HEK293 (cell line): ENCODE measurements around the gene SREBF1.

Source experiments
- GLI4 ChIP-seq: fragments of 450-650 bp; formaldehyde crosslinking; IDR thresholded peaks from 2 replicates; pipeline ENCODE4 v1.5.1; 2016; ENCODE audit warnings: missing biosample characterization, missing genetic modification characterization
- HOXA7 ChIP-seq: sonication (generic); formaldehyde crosslinking; IDR thresholded peaks from 2 replicates; pipeline ENCODE4 v1.8.1; 2022; ENCODE audit warnings: missing genetic modification reagents, borderline replicate concordance
- HOXC10 ChIP-seq: sonication (generic); formaldehyde crosslinking; IDR thresholded peaks from 2 replicates; pipeline ENCODE4 v1.8.1; 2023; ENCODE audit warnings: mild to moderate bottlenecking, missing genetic modification reagents
- IKZF3 ChIP-seq: fragments of 450-650 bp; IDR thresholded peaks from 2 replicates; pipeline ENCODE4 v1.5.0; 2018; ENCODE audit warnings: missing biosample characterization, mild to moderate bottlenecking, missing genetic modification characterization, moderate library complexity
- OSR2 ChIP-seq: fragments of 450-650 bp; formaldehyde crosslinking; IDR thresholded peaks from 2 replicates; pipeline ENCODE4 v1.5.1; 2016; ENCODE audit warnings: missing biosample characterization, missing genetic modification characterization
- REPIN1 ChIP-seq: fragments of 450-650 bp; formaldehyde crosslinking; IDR thresholded peaks from 2 replicates; pipeline ENCODE4 v1.5.1; 2017; ENCODE audit warnings: missing biosample characterization, missing genetic modification characterization, low read depth
- ZBTB1 ChIP-seq: fragments of 450-650 bp; formaldehyde crosslinking; IDR thresholded peaks from 2 replicates; pipeline ENCODE4 v1.5.1; 2016; ENCODE audit warnings: missing biosample characterization, missing genetic modification characterization
- ZBTB10 ChIP-seq: fragments of 450-650 bp; formaldehyde crosslinking; IDR thresholded peaks from 2 replicates; pipeline ENCODE4 v1.5.1; 2016; ENCODE audit warnings: missing biosample characterization, missing genetic modification characterization
- ZFHX2 ChIP-seq: fragments of 450-650 bp; formaldehyde crosslinking; conservative IDR thresholded peaks from 2 replicates; pipeline ENCODE4 v1.5.1; 2016; ENCODE audit warnings: missing biosample characterization, missing genetic modification characterization
- ZNF138 ChIP-seq: fragments of 450-650 bp; formaldehyde crosslinking; IDR thresholded peaks from 2 replicates; pipeline ENCODE4 v1.5.1; 2016; ENCODE audit warnings: missing biosample characterization, missing genetic modification characterization, borderline replicate concordance
- ZNF157 ChIP-seq: fragments of 450-650 bp; formaldehyde crosslinking; IDR thresholded peaks from 2 replicates; pipeline ENCODE4 v1.5.1; 2016; ENCODE audit warnings: missing biosample characterization, missing genetic modification characterization
- ZNF280D ChIP-seq: fragments of 450-650 bp; formaldehyde crosslinking; IDR thresholded peaks from 2 replicates; pipeline ENCODE4 v1.5.1; 2016; ENCODE audit warnings: missing biosample characterization, missing genetic modification characterization
- ZNF354C ChIP-seq: fragments of 450-650 bp; formaldehyde crosslinking; IDR thresholded peaks from 2 replicates; pipeline ENCODE4 v1.5.1; 2016; ENCODE audit warnings: missing biosample characterization, missing genetic modification characterization, low read depth, borderline replicate concordance
- ZNF394 ChIP-seq: fragments of 450-650 bp; formaldehyde crosslinking; IDR thresholded peaks from 2 replicates; pipeline ENCODE4 v1.5.1; 2016; ENCODE audit warnings: missing biosample characterization, missing genetic modification characterization, mild to moderate bottlenecking, moderate library complexity, borderline replicate concordance
- ZNF610 ChIP-seq: fragments of 450-650 bp; formaldehyde crosslinking; IDR thresholded peaks from 2 replicates; pipeline ENCODE4 v1.5.1; 2016; ENCODE audit warnings: missing biosample characterization, missing genetic modification characterization, borderline replicate concordance
- ZNF677 ChIP-seq: fragments of 450-650 bp; IDR thresholded peaks from 2 replicates; pipeline ENCODE4 v1.5.0; 2018; ENCODE audit warnings: missing biosample characterization, mild to moderate bottlenecking, missing genetic modification characterization, moderate library complexity
- TF ChIP-seq, protein P1 (sequence below): fragments of 450-650 bp; formaldehyde crosslinking; IDR thresholded peaks from 2 replicates; pipeline ENCODE4 v1.5.1; 2016; ENCODE audit warnings: missing biosample characterization, missing genetic modification characterization
- TF ChIP-seq, protein P2 (sequence below): fragments of 450-650 bp; formaldehyde crosslinking; IDR thresholded peaks from 2 replicates; pipeline ENCODE4 v1.5.1; 2016; ENCODE audit warnings: missing biosample characterization, missing genetic modification characterization
- TF ChIP-seq, protein P3 (sequence below): fragments of 450-650 bp; formaldehyde crosslinking; IDR thresholded peaks from 2 replicates; pipeline ENCODE4 v1.5.1; 2017; ENCODE audit warnings: missing biosample characterization, mild to moderate bottlenecking, missing genetic modification characterization, moderate library complexity
- TF ChIP-seq, protein P4 (sequence below): fragments of 450-650 bp; formaldehyde crosslinking; IDR thresholded peaks from 2 replicates; pipeline ENCODE4 v1.5.1; 2016; ENCODE audit warnings: missing biosample characterization, missing genetic modification characterization, borderline replicate concordance
- TF ChIP-seq, protein P5 (sequence below): fragments of 450-650 bp; formaldehyde crosslinking; IDR thresholded peaks from 2 replicates; pipeline ENCODE4 v1.5.1; 2016; ENCODE audit warnings: missing biosample characterization, missing genetic modification characterization

The SREBF1 gene

GRCh38 chr17:17839791-17840707 is 3.3 kb upstream of the SREBF1 start (continued):
- TF ChIP-seq, protein P1, sequence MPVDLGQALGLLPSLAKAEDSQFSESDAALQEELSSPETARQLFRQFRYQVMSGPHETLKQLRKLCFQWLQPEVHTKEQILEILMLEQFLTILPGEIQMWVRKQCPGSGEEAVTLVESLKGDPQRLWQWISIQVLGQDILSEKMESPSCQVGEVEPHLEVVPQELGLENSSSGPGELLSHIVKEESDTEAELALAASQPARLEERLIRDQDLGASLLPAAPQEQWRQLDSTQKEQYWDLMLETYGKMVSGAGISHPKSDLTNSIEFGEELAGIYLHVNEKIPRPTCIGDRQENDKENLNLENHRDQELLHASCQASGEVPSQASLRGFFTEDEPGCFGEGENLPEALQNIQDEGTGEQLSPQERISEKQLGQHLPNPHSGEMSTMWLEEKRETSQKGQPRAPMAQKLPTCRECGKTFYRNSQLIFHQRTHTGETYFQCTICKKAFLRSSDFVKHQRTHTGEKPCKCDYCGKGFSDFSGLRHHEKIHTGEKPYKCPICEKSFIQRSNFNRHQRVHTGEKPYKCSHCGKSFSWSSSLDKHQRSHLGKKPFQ (tag by site-specific recombination) = no peak
- TF ChIP-seq HOXA7 (CRISPR knock-in tag) (no peak), ZNF157 (no peak), ZNF677 (tag by site-specific recombination) (no peak), HOXC10 (CRISPR knock-in tag) (no peak), ZNF354C (tag by site-specific recombination) (no peak), ZNF394 (tag by site-specific recombination) (no peak), REPIN1 (tag by site-specific recombination) (no peak; the same call in 1 of the 2 replicates), ZNF610 (tag by site-specific recombination) (no peak), OSR2 (peak; percentile 55), ZNF138 (tag by site-specific recombination) (no peak), ZBTB1 (tag by site-specific recombination) (peak; percentile 50; the same call in 1 of the 2 replicates), ZFHX2 (no peak), ZBTB10 (no peak; the same call in none of the 2 replicates), ZNF280D (tag by site-specific recombination) (0 out of 2 replicates have a peak, but pooled peaks have one; percentile 48), IKZF3 (tag by site-specific recombination) (0 out of 2 replicates have a peak, but pooled peaks have one; percentile 55), GLI4 (tag by site-specific recombination) (no peak)
- TF ChIP-seq, protein P2, sequence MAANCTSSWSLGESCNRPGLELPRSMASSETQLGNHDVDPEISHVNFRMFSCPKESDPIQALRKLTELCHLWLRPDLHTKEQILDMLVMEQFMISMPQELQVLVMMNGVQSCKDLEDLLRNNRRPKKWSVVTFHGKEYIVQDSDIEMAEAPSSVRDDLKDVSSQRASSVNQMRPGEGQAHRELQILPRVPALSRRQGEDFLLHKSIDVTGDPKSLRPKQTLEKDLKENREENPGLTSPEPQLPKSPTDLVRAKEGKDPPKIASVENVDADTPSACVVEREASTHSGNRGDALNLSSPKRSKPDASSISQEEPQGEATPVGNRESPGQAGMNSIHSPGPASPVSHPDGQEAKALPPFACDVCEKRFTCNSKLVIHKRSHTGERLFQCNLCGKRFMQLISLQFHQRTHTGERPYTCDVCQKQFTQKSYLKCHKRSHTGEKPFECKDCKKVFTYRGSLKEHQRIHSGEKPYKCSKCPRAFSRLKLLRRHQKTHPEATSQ (tag by site-specific recombination) = peak; percentile 80
- TF ChIP-seq, protein P3, sequence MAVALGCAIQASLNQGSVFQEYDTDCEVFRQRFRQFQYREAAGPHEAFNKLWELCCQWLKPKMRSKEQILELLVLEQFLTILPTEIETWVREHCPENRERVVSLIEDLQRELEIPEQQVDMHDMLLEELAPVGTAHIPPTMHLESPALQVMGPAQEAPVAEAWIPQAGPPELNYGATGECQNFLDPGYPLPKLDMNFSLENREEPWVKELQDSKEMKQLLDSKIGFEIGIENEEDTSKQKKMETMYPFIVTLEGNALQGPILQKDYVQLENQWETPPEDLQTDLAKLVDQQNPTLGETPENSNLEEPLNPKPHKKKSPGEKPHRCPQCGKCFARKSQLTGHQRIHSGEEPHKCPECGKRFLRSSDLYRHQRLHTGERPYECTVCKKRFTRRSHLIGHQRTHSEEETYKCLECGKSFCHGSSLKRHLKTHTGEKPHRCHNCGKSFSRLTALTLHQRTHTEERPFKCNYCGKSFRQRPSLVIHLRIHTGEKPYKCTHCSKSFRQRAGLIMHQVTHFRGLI (tag by site-specific recombination) = peak; percentile 74
- TF ChIP-seq, protein P4, sequence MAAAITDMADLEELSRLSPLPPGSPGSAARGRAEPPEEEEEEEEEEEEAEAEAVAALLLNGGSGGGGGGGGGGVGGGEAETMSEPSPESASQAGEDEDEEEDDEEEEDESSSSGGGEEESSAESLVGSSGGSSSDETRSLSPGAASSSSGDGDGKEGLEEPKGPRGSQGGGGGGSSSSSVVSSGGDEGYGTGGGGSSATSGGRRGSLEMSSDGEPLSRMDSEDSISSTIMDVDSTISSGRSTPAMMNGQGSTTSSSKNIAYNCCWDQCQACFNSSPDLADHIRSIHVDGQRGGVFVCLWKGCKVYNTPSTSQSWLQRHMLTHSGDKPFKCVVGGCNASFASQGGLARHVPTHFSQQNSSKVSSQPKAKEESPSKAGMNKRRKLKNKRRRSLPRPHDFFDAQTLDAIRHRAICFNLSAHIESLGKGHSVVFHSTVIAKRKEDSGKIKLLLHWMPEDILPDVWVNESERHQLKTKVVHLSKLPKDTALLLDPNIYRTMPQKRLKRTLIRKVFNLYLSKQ (tag by site-specific recombination) = no peak
- TF ChIP-seq, protein P5, sequence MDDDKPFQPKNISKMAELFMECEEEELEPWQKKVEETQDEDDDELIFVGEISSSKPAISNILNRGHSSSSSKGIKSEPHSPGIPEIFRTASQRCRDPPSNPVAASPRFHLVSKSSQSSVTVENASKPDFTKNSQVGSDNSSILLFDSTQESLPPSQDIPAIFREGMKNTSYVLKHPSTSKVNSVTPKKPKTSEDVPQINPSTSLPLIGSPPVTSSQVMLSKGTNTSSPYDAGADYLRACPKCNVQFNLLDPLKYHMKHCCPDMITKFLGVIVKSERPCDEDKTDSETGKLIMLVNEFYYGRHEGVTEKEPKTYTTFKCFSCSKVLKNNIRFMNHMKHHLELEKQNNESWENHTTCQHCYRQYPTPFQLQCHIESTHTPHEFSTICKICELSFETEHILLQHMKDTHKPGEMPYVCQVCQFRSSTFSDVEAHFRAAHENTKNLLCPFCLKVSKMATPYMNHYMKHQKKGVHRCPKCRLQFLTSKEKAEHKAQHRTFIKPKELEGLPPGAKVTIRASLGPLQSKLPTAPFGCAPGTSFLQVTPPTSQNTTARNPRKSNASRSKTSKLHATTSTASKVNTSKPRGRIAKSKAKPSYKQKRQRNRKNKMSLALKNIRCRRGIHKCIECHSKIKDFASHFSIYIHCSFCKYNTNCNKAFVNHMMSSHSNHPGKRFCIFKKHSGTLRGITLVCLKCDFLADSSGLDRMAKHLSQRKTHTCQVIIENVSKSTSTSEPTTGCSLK (tag by site-specific recombination) = no peak
